ENCODE data around the gene RAB14.

The RAB14 gene

DNA sequence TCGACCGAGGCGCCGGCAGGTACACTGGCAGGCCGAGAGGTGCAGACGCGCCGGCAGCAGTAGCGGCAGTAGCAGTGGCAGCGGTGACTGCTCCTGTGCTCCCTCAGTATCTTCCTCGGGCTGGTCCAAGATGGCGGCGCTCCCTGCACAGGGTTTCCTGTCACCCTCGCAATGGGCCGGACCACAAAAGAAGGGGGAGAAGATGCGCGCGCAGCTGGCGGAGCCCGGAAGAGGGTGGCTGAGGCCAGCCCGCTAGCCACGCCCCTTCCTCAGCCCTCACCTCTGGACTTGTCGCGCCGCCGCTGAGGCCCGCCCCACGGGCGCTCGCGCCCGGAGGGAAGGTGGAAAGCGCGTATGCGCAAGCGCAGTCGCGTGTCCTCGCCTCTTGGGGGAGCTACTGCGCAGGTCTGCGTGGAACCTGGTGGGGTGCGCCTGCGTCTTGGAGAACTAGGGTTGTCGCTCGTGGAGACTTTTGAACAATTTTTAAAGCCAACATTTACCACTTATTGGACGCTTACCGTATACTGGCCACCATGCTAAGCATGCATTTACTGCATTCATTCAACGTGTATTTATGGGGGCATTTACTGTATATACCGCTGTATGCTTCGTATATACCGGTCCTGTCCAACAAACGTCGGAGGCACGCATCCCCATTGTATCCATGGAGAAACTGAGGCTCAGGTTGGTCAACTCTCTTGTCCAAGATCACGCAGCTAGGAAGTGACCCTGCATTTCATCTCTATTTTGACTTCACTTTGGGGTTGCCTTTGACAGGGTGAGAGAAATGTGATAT lies at the start of gene RAB14:
Gene RAB14, minus strand, starts transcription at position 132 of the 796 bp plus-strand sequence. CDS start 8,457 bp downstream, outside the sequence.
- DNase-seq (ENCODE audit: low read depth): peak; percentile 100

DNA sequence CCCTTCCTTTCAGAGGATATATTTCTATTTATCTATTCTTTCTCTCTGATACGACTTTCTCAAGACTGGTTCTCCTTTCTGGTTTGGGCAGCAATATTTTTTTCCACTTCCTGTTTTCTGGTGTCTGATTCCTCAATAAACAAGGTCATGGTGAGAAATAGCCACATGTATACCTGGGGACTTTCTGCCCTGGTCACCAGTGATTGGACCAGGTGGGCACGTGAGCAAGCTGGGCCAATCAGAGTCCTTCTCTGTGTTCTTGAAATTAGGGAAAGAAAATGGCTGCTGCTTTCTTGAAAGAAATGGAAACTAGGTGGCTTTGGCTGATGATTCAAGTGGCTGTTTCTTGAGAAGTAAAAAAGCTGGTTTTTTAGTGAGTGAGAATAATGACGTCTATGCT lies 47.9 kb upstream of the RAB14 start:
- no peak for DNase-seq (ENCODE audit: low read depth)

DNA sequence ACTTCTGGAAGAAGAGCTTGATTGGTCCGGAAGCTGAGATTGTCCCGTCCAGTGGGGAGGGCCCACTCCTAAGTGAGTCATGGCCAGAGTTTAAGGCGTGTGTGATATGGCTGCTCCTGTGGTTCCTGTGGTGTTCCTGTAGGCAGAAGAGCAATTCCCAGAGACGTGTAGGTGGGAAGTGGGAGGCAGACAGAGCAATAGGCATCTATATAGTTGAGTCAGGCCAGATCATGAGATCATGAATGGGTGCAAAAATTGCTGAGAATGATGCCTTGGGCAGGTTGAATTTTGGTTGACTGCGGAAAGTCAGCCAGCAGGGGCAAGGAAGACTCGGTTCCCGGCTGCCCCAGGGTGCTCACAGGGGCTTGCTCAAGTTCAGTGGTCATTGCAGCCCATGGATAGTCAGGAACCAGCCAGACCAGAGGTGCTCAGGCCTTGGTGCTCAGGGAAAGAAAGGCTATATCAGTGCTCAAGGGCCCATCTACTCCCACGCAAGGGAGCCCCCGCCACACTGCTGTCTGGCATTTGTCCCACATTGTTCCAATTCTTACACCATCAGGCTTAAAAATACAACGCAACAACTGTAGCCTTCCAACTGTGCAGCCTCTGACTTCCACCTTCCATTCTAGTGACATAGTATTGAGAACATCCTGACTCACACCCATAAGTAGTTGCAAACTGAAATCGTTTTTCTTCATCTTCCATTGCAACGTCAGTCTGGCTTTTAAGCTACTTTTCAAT lies 45.3 kb upstream of the RAB14 start:
- DNase-seq (ENCODE audit: low read depth): no peak

DNA sequence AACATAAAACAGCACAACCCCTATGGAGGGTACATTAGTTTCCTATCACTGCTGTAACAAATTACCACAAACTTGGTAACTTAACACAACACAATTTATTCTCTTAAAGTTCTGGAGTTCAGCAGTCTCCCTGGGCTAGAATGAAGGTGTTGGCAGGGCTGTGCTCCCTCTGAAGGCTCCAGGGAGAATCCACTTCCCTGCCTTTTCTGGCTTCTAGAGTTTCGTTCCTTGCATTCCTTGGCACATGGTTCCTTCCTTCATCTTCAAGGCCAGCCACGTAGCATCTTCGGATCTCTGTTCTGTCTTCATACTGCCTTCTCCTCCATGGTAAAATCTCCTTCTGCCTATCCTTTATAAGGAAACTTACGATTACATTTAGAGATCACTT lies 41.3 kb upstream of the RAB14 start:
- no peak for DNase-seq (ENCODE audit: low read depth)

DNA sequence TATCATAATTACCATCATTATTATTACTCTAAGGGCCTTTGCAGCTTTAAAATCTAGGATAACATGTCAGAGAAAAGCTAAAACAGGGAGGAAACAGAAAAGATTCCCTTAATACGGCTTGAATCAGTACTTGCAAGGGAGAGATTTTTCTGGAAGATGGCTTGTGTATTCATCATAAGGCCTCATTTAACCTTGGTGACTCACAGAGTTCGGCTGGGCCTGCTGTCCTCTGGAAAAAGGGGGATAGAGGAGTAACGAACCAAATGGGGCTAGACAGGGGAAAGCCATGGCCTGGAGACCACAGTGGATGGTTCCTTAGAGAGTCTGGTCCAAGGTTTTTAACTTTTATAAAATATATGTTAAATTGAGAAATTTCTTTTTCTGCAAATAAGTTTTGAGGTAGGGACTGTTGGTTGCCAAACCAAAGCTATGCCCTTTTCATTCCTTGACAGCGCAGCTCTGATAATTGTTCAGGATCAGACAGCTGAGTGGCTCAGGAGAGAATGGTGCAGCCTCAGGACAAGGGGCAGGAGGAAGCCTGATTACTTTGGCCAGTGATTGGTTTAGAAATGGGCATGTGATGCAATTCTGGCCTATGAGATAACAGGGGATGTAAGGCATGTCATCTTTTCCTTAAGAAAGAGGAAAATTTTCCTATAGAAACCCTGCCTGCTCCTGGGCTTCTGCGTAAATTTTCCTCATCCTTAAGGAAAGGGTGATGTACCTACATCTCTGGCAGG lies 40.7 kb upstream of the RAB14 start:
- DNase-seq (ENCODE audit: low read depth): no peak

DNA sequence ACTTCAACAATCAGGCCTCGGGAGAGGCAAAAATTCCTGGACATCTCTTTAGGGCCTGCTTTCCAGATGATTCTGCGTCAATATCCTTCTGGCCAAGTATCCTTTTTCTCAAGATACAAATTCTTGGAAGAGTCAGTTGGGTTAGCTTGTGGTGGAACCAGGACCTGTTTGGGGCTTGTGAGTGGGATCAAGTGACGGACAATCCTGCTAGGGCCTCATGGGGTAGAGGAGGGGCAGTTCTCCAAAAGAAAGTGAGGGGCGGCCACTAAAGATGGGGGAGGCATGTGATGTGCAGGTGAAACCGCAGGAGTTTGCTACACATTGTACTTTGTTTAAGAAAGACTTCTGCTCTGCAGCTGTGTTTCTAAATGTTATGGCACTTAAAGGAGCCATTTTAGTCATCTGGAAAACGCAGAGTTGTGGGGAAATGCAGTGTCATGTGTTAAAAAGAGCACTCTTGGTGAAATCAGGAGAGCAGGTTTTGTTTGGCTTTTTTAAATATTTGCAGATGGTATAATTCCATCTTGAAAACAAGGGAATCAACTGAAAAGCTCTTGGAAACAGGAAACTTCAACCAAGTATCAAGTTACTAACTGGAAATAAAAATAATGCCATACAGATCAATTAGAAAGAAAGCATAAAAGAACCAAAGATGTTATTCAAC lies 38.9 kb upstream of the RAB14 start:
- no peak for DNase-seq (ENCODE audit: low read depth)

DNA sequence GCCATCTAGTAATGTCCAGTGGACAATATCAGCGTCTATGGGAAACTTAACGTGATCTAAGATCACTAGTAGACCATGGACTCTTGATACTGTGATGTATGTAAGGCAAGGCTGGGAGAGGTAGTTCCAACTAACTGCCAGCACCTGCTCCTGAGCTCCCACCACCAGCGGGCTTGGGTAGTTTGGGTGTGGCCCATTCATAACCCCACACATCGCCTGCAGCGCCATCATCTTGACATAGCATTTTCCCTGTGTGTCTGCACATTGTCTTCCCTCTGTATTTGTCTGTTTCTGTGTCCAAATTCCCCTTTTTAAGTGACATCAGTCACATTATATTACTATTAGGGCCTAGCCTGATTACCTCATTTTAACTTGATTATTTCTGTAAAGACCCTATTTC lies 38.2 kb upstream of the RAB14 start:
- DNase-seq (ENCODE audit: low read depth): no peak

DNA sequence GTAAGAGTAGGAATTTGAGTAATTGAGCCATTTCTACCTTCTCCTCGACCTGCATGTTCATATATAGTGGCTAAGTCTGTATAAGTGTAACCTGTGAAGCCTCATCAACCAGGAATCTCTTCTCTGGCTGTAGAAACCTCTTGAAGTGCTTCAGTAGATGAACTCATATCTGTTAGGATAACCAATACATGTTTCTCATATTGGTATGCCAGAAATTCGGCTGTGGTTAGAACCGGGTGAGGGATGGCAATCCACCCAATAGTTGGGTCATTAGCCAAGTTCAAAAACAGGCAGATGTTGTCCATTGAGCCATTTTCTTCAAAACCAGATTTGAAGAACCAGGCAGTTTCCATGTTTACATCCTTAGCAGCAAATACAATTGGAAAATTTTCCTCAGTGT lies 37.4 kb upstream of the RAB14 start:
- no peak for DNase-seq (ENCODE audit: low read depth)

DNA sequence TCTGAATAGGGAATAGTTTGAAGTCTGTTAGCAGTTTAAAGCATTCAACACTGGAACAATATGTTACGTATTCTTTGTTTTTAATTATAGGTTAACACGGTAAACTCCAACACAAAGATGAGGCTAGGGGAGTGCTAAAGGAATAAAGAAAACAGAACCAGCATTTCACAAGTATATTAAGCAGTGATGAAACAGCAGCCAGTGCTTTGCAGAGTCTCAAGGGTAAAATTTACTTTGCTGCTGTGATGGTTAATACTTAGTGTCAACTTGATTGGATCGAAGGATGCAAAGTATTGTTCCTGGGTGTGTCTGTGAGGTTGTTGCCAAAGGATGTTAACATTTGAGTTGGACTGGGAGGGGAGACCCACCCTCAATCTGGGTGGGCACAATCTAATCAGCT lies 36.2 kb upstream of the RAB14 start:
- DNase-seq (ENCODE audit: low read depth): no peak

DNA sequence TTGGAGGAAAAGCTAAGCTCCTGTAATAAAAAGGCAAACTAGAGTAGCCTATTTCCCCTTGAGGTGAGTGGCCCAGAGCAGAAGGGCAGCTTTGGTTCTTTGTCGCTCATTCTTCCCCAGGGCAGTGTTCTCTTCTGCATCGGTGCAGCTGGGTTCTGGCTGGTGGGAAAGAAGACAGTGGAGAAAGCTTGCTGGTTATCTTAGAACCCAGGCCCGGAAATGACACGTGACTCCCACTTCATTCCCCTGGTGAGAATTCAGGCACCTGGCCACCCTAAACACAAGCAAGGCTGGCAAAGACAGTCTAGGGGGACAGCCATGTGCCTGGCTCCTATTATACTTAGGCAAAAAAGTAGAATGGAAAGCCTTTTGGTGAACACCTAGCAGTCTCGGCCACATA lies 33.8 kb upstream of the RAB14 start:
- no peak for DNase-seq (ENCODE audit: low read depth)

DNA sequence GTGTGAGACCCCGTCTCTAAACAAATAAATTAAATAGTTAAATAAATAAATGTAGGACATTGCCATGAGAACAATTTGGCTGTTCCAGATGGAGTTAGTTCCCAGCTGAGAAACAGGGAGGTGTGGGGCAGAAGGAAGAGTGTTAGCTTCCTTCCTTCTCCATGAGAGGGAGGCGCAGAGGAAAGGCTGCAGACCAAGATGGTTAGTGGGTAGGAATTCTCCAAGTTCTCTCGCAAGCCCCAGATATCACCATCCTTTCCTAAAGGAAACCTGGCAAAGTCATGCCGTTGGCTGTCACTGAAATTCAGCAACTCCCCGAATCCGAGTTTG lies 33.1 kb upstream of the RAB14 start:
- no peak for DNase-seq (ENCODE audit: low read depth)

DNA sequence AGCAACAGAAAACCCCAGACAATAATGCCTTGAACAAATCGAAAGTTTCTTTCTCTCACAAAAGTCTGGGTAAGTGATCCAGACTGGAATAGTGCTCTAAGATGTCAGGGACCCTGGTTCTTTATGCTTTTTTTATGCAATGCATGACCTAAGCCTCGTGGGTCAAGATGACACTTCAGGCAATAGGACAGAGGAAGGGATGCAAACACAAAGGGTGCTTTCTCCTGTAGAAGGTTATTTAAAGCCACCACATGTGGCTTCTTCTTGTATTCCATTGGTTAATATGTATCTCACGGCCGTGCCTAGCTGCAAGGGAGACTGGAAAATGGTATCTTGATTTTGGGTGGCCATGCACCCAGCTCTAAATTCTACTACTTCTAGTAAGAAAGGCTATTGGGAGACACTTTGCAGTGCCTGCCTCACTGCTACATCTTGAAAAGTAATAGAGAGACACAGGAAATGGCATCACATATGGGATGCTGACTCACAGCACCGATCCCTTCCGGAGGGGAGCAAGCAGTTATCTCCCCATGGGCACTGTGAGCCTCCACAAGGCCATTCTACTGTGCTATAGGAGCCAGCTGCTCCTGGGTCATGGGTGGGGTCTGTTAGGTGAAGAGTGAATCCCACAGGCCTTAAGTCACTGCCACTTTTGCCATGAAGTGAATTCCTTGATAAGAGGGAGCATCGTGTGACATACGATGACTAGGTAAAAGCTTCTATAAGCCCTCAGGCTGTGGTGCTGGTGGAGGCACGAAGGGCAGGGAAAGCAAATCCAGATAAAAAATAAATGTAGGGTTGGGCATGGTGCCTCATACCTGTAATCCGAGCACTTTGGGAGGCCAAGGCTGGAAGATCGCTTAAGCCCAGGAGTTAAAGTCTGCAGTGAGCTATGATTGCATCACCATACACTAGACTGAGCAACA lies 32.5 kb upstream of the RAB14 start:
- DNase-seq (ENCODE audit: low read depth): no peak

DNA sequence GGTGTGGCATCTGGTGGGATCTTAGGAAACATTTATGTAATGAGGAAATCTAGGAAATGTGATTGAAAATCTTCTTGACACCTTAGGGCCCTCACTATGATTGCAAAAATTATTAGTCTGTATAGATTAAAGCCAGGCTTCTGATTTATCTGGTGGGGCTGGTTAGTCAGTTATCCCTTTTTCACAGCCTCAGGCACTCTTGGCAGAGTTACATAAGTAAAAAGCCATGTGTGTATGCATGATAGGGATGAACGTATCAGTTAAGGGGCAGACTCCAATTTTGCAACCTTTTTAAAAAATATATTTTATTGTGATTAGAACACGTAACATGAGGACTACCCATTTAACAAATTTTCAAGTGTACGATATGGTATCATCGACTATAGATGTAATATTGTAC lies 30.6 kb upstream of the RAB14 start:
- DNase-seq (ENCODE audit: low read depth): no peak

DNA sequence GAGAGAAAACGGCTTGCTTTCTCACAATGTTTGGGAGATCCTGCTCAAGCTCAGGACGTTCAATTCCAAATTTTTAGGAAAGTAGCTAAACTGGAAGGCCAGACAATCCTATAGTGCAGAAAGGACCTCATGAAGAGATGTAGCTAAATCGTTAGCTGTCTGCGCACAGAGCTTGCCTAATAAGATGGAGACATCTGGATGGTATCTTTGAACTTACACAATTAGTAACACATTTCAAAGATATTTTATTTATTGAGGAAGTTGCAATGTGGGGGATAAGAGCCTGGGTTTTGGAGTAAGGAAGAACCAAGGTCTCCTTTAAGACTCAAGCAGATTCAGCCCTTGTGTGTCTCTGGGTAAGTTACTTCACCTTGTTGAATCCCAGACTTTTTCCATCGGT lies 28.6 kb upstream of the RAB14 start:
- no peak for DNase-seq (ENCODE audit: low read depth)

DNA sequence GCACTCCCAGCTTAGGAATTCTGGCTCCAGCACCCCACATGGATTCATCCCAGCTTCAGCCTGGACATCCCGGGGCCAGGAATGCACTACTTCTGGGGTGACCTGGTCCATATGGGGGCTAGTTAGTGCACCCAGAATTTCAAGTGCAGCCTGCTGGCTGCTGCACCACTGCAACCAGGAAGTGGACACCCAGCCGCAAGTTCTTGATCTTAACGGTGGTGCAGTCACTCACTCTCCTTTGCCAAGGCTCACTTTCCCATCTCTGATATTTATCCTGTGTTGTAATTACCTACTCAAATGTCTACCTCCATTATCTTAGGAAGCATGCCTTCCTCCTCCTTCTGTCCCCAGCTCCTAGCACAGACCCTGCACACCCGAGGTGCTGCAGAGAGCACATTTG lies 26.2 kb upstream of the RAB14 start:
- DNase-seq (ENCODE audit: low read depth): no peak

DNA sequence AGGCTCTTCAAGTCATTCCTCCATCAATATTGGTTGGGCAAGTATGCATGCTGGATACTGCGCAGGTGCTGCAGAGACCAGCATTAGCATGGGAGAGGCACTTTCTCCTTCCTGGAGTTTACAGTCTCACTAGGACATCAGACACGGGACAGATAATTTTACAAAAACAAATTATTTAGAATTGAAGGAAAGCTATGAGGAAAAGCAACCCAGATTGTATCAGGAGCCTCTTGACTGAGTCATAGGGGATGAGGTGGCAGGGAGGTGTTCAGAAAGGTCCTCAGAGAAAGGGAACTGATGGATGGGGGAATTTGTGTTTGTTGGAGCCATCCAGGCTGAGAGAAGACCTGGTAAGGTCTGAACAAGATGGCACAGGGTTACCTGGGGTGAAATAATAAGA lies 24.5 kb upstream of the RAB14 start:
- no peak for DNase-seq (ENCODE audit: low read depth)

DNA sequence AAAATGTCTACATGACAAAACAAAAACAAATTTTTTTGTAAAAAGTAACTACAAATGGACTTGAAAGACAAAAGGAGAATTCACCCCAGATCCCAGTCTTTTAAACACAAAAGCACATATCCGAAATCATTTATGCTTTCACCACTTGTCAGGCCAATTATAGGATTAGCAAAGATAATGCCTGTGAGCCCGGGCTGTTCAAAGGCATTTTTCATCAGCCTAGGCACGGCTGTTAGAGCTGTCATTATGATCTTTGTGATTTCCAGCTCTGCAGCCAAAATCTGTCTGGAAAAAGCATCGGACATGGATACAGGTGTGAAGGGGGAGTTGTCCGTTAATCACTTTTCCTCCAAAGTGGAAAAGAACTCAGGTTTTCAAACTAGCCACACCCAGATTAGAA lies 23.6 kb upstream of the RAB14 start:
- DNase-seq (ENCODE audit: low read depth): no peak

DNA sequence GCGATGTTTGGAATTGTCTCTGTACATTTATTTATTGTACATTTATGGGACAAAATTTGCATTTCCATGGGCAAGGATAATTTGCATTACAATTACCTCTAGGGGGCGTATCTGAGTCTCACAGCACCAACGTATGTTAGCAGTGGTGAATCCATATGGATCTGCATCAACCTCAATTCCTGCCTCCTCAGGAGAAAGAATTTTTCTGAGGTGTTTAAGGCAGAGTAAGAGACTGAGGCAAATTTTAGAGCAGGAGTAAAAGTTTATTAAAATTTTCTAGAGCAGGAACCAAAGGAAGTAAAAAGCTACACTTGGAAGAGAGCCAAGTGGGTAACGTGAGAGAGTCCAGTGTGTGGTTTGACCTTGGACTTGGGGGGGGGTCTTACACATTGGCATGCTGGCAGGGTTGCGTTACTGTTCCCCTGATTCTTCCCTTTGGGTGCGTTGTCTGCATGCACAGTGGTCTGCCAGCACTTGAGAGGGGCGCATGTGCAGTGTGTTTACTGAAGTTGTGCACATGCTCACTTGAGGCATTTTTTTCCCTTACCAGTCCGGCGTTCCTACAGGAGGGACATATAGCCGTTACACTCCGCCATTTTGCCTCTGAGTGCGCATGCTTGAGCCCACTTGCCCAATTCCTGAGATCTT lies 21.0 kb upstream of the RAB14 start:
- DNase-seq (ENCODE audit: low read depth): no peak

DNA sequence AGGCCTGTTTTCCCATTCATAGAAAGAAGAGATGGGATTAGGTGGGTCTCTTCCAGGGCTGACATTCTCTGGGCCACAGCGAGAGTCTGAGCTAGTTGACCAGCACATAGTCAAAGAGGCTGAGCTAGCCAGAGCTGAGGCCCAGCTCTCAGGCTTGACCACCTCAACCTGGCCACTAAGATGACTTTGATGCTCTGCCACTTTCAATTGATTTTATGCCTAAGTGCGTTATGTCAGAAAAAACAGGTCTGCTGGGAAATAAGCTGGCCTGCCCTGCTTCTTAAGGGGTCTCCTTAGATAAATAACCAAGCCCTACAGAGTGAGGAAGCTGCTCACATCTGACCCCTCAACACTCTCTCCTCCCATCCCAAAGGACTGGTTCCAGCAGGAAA lies 20.0 kb upstream of the RAB14 start:
- no peak for DNase-seq (ENCODE audit: low read depth)

DNA sequence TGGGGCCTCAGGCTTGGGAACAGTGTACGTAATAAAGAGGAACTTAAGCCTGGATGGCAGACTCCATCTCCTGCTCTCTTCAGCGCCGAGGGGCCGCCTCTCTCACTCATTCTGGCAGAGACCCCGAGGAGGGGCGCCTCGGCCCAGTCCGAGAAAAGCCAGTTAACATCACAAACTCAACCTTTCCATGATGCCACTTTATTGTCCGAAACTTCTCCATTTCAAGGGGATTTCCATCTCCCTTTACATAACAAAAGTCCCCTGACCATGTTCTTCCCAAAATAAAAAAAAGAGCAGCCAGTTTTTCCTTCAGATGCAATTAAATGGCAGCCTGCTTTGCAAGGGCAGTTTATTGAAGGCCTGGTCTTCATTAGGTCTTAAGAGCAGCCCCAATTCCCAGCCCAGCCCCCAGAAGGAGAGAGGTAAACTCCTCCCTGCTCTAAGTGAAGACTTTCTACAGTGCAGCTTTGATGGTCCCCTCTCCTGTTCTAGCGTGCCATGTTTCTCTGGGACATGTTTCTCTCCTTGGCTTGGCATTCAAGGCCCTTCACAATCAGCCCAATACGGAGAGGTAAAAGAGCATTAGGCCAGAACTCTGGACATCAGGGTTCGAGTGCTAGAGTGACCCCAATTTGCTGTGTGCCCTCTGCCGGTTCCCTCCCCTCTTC lies 19.5 kb upstream of the RAB14 start:
- DNase-seq (ENCODE audit: low read depth): no peak
